Mucosa of descending colon (tissue), 3 donors: ENCODE measurements around the gene CLCN5. TPM values are rescaled to one million over a fixed set of nuclear protein-coding genes. Genes with fewer than 3 reads are reported as not detected.

ENCODE experiments used
- ATAC-seq: fragments of 200-7000 bp; cut with Tn5 transposase; one replicate; pipeline ENCODE4 v1.9.1; 2020; ENCODE audit warnings: mild to moderate bottlenecking, moderate library complexity
- DNase-seq, 3 donors: peaks; one replicate each; pipeline ENCODE4 v3.0.0-alpha.2; 2020
- H3K36me3 ChIP-seq: fragments of 200-600 bp; one replicate; pipeline ENCODE4 v1.8.0; 2021; ENCODE audit warnings: low read depth, mild to moderate bottlenecking
- H3K4me1 ChIP-seq: fragments of 200-600 bp; one replicate; pipeline ENCODE4 v1.8.0; 2021; ENCODE audit warnings: low read depth, mild to moderate bottlenecking
- H3K4me3 ChIP-seq: fragments of 200-600 bp; one replicate; pipeline ENCODE4 v1.8.0; 2021; ENCODE audit warnings: mild to moderate bottlenecking
- H3K9me3 ChIP-seq: fragments of 200-600 bp; one replicate; pipeline ENCODE4 v1.8.0; 2021; ENCODE audit warnings: mild to moderate bottlenecking
- intact Hi-C, 2 donors: fragments of 100-400 bp; cut with DNase I in 1 of 2; cut with micrococcal nuclease in 1 of 2; formaldehyde crosslinking; loops; one replicate each; pipeline versions ENCODE4 v1.11.0 to v1.11.1; 2022; cut with DNase I, micrococcal nuclease
- total RNA-seq, 3 donors: library from RNA; stranded (reverse); fragmentation: NEBNext Ultra II Directional in 2 of 3; extraction: Animal tissue kit (Norgen Biotek cat#: 25700) in 2 of 3; gene quantifications; one replicate each; pipeline versions ENCODE4 v1.2.1 to v1.2.4, GENCODE V29; 2021 to 2023
- TF ChIP-seq, protein P1 (sequence below): fragments of 200-600 bp; IDR thresholded peaks from one replicate; pipeline ENCODE4 v1.8.0; 2022; ENCODE audit warnings: antibody characterized with exemption, mild to moderate bottlenecking
- donor health status: DM: no; HTN: no; CAD: no; lungs with moderate emphysema.
- donor health status: DM: no; HTN: no; CAD: no.
- donor health status: DM: no; HTN: yes; CAD: no.

The CLCN5 gene
- total RNA-seq, 3 donors from 2014 or later: 5.4 to 11.9 (median 10.0) TPM

DNA sequence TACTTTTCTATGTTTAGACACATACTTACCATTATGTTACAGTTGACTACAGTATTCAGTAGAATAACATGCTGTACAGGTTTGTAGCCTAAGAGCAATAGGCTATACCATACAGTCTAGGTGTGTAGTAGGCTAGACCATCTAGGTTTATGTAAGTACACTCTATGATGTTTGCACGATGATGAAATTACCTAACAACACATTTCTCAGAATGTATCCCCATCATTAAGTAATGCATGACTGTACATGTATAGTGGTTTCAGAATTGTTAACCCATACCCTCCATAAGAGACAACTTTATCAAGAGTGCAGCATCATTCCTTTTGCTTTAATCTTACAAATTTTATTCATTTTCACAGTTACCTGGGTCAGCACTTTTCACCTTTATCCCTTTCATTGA lies 126.8 kb downstream of the CLCN5 start:
- H3K36me3 ChIP-seq: no peaks in the 10 kb centered on the region
- H3K4me1 ChIP-seq: no peaks in the 10 kb centered on the region
- ATAC-seq (no peak), DNase-seq (no peak)
- TF ChIP-seq, protein P1, sequence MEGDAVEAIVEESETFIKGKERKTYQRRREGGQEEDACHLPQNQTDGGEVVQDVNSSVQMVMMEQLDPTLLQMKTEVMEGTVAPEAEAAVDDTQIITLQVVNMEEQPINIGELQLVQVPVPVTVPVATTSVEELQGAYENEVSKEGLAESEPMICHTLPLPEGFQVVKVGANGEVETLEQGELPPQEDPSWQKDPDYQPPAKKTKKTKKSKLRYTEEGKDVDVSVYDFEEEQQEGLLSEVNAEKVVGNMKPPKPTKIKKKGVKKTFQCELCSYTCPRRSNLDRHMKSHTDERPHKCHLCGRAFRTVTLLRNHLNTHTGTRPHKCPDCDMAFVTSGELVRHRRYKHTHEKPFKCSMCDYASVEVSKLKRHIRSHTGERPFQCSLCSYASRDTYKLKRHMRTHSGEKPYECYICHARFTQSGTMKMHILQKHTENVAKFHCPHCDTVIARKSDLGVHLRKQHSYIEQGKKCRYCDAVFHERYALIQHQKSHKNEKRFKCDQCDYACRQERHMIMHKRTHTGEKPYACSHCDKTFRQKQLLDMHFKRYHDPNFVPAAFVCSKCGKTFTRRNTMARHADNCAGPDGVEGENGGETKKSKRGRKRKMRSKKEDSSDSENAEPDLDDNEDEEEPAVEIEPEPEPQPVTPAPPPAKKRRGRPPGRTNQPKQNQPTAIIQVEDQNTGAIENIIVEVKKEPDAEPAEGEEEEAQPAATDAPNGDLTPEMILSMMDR: no peak
- no peak overlapping the region for H3K4me3 ChIP-seq
- intact Hi-C loops: no loop called here
- no peaks in the 10 kb centered on the region for H3K9me3 ChIP-seq

DNA sequence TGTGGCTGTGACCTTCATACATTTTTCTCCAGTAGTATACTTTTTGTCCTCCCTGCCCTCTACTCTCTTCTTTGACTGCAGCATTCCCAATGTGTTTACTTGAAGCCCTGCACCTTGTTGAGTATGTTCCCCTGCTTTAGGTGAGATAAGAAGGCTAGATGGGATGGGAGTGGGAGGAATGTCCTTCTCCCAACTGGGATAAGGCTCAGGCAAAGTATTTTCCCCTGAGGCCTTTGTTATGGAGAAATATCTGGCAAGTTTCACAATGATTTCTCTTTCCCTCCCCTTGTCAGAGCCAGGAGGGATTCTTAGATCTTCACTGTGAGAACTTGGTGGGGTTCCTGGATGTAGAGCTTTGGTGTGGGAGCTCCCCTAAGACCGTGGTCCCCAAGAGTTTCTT lies 131.8 kb downstream of the CLCN5 start:
- ATAC-seq: no peak
- TF ChIP-seq, protein P1: no peak
- intact Hi-C loops: no loop called here
- H3K36me3 ChIP-seq: no peaks in the 10 kb centered on the region
- no peak overlapping the region for H3K4me3 ChIP-seq
- H3K4me1 ChIP-seq: no peaks in the 10 kb centered on the region
- no peaks in the 10 kb centered on the region for H3K9me3 ChIP-seq
- no peak for DNase-seq

DNA sequence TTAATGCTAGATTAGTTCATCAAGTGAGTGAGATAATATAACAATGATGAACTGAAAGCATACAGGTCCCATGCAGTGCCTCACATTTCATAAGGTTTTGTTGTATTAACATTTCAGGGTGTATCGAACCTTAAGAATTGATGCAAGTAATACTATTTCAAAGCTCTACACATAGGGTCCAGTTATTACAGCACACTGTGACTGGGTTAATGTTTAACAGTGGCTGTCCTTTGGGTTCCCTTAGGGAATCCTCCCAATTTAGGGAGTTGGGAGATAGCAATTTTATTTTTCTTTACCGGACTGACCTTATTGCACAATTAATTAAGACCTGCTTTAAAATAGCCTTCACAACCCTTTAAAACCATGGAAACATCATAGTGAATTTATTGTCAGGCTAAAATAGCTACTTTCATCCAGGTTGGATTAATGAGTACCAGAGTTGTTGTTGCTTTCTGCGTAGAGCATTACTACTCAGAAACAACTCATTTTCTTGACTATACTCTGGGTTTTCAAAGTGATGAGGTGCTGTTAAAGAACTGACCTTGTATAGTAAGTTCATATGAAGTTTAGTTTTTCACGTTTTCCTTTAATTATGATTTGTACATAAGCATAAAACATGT lies 144.0 kb downstream of the CLCN5 start:
- no peak for DNase-seq
- H3K4me3 ChIP-seq: no peak overlapping the region
- ATAC-seq: no peak
- intact Hi-C loops: no loop called here
- TF ChIP-seq, protein P1: no peak
- H3K9me3 ChIP-seq: no peaks in the 10 kb centered on the region
- H3K4me1 ChIP-seq: no peaks in the 10 kb centered on the region
- H3K36me3 ChIP-seq: no peaks in the 10 kb centered on the region

DNA sequence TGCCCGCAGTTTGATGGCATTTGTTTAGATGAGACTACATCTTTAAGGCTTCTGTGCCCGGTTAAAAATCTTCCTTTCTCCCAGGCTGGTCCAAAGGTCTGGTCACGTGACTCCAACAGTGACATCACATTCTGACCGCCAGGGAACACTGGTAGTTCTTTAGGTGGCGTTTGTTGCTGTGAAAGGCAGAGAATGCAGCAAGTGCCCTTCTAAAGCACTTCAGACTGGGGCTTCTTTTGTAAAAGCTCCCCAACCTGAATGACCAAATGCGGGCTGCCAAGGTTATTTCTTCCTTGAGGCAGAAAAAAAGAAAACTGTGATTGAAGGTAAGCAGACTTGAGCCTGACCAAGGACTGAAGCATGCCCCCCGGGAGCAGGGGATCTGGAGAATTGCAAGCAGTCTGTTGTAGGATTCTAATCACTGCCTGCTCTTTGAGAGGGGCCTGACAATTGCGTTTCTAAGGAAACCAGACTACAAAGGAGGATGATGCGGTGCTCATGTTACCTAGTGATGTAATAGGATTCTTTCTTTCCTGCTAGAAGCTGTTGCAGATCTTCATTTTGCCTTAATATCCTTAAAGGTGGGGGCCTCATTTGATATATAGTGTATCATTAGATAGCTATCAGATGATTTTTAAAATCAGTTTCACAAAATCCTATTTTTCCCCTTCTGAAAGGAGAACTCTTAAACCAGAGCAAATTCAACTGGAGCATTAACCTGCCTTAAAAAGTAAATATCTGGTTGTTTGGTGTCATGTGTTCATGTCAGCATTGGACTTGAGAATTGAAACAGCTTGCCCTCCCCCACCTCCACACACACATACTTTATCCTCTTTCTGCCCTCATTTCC lies 145.3 kb downstream of the CLCN5 start:
- H3K4me1 ChIP-seq: no peaks in the 10 kb centered on the region
- intact Hi-C loops: no loop called here
- no peaks in the 10 kb centered on the region for H3K36me3 ChIP-seq
- TF ChIP-seq, protein P1: no peak
- no peaks in the 10 kb centered on the region for H3K9me3 ChIP-seq
- no peak overlapping the region for H3K4me3 ChIP-seq
- peak; percentile 82 for ATAC-seq
- peak in 2 of 3 donors; percentile 29 to 65 for DNase-seq

DNA sequence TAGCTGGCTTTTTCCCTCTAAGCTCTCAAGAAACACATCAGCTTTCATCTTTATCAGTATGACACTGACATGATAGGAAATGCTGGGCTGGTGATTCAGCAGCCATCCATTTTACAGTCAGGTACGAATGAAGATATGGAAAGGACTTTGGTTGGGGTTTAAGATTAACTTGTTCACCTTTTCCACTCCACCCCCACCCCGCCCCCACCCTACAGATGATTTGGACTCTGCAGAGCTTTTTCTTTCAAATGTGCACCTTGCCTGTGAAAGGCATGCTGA lies 145.8 kb downstream of the CLCN5 start:
- H3K9me3 ChIP-seq: no peaks in the 10 kb centered on the region
- TF ChIP-seq, protein P1: no peak
- peak; percentile 20 for ATAC-seq
- intact Hi-C loops: no loop called here
- DNase-seq: no peak
- no peaks in the 10 kb centered on the region for H3K36me3 ChIP-seq
- H3K4me1 ChIP-seq: no peaks in the 10 kb centered on the region
- H3K4me3 ChIP-seq: no peak overlapping the region
